K562 (cell line): ENCODE results near the gene TXNDC8. TPM values are rescaled to one million over a fixed set of nuclear protein-coding genes. Genes with fewer than 3 reads are reported as not detected.

Source experiments
- ATAC-seq: fragments of 200-7000 bp; cut with Tn5 transposase; 3 replicates; pipeline ENCODE4 v1.9.1; 2020; ENCODE audit warnings: moderate library complexity
- BruUV-seq: library from RNA; stranded (reverse); fragments of 400-500 nt; replicated peaks from 2 replicates; lab custom pipeline; 2021; lab: Mats Ljungman, UMichigan
- CTCF ChIA-PET: fragments of 300-600 bp; formaldehyde crosslinking; extraction: SDS; loops from one replicate; lab custom pipeline; 2021; ENCODE audit warnings: low intra/inter-chr PET ratio; lab: Yijun Ruan, JAX
- POLR2A ChIA-PET: fragments of 300-600, 350-650 bp; sonication (Branson Sonifier 250); formaldehyde crosslinking; extraction: SDS; loops from one replicate; lab custom pipeline; 2021; ENCODE audit warnings: antibody characterized with exemption, inconsistent platforms; lab: Yijun Ruan, JAX
- DNase-seq, 4 experiments: peaks; one replicate each; pipeline versions ENCODE4 v3.0.0 to v3.0.0-alpha.2; 2011 to 2018; ENCODE audit warnings: low spot score in 3 of 4, mixed read lengths in 3 of 4; ENCODE audit errors: extremely low read depth in 1 of 4
- FAIRE-seq: peaks from 2 replicates; lab custom pipeline; 2011; peaks lifted over from hg19 to GRCh38; lab: Jason Lieb, UNC
- H2AFZ ChIP-seq: 2 replicates; pipeline ENCODE4 v1.6.0; 2011; ENCODE audit warnings: low read depth, low read length, control low read depth, inconsistent platforms
- H3K27ac ChIP-seq: fragments of 200-600 bp; 3 replicates; pipeline ENCODE4 v1.8.0; 2011; ENCODE audit warnings: low read depth, mild to moderate bottlenecking, control low read depth, inconsistent platforms, low read length, moderate library complexity, mixed read lengths; ENCODE audit errors: extremely low read depth
- H3K27me3 ChIP-seq, 2 experiments: fragments of 300-600 bp in 1 of 2; 2 replicates in 1 of 2; 3 replicates in 1 of 2; pipeline versions ENCODE4 v1.6.0 to v1.8.0; 2011; ENCODE audit warnings: inconsistent platforms in 2 of 2, low read length in 2 of 2, mild to moderate bottlenecking in 1 of 2, mixed read lengths in 1 of 2, moderate library complexity in 1 of 2; ENCODE audit not compliant: control insufficient read depth in 2 of 2, insufficient read depth in 2 of 2
- H3K36me3 ChIP-seq: fragments of 300-600 bp; 3 replicates; pipeline ENCODE4 v1.8.0; 2011; ENCODE audit warnings: mild to moderate bottlenecking, low read length, inconsistent platforms; ENCODE audit not compliant: control insufficient read depth, insufficient read depth
- H3K4me1 ChIP-seq, 2 experiments: fragments of 200-600 bp in 1 of 2; replicated peaks in 1 of 2; 2 replicates in 1 of 2; 3 replicates in 1 of 2; pipeline versions ENCODE4 v1.5.1 to v1.8.0; 2011; ENCODE audit warnings: inconsistent platforms in 2 of 2, low read length in 2 of 2, mild to moderate bottlenecking in 1 of 2, mixed read lengths in 1 of 2, moderate library complexity in 1 of 2; ENCODE audit not compliant: control insufficient read depth in 2 of 2, insufficient read depth in 2 of 2
- H3K4me2 ChIP-seq: 2 replicates; pipeline ENCODE4 v1.6.1; 2011; ENCODE audit warnings: low read length, control low read depth, inconsistent platforms, mixed read lengths; ENCODE audit not compliant: insufficient read depth
- H3K4me3 ChIP-seq: fragments of 200-600 bp; sonication (generic), shearing (Covaris generic); 2 replicates; pipeline ENCODE4 v1.5.1; 2016; ENCODE audit warnings: control low read depth, inconsistent platforms
- H3K79me2 ChIP-seq: fragments of 200-600 bp; 3 replicates; pipeline ENCODE4 v1.8.0; 2011; ENCODE audit warnings: low read length, inconsistent platforms; ENCODE audit not compliant: control insufficient read depth, insufficient read depth
- H3K9ac ChIP-seq, 2 experiments: 2 replicates each; pipeline versions ENCODE4 v1.6.0 to v1.6.1; 2011; ENCODE audit warnings: low read depth in 2 of 2, low read length in 2 of 2, control low read depth in 1 of 2, inconsistent platforms in 1 of 2, mild to moderate bottlenecking in 1 of 2, mixed read lengths in 1 of 2; ENCODE audit not compliant: insufficient read depth in 1 of 2
- H3K9me1 ChIP-seq: one replicate; pipeline ENCODE4 v1.6.0; 2011; ENCODE audit warnings: inconsistent platforms, mild to moderate bottlenecking, low read length, moderate library complexity; ENCODE audit not compliant: control insufficient read depth, insufficient read depth
- H3K9me3 ChIP-seq: replicated peaks from 2 replicates; pipeline ENCODE4 v1.5.1; 2011; ENCODE audit warnings: low read depth, low read length, inconsistent platforms; ENCODE audit not compliant: control insufficient read depth, insufficient read depth
- H4K20me1 ChIP-seq: replicated peaks from 2 replicates; pipeline ENCODE4 v1.6.1; 2011; ENCODE audit warnings: low read length, inconsistent platforms, mixed read lengths; ENCODE audit not compliant: control insufficient read depth, insufficient read depth
- BCLAF1 ChIP-seq, 2 experiments: fragments of 450-650 bp in 1 of 2; IDR thresholded peaks; 2 replicates each; pipeline ENCODE4 v1.6.1; 2011 to 2017; ENCODE audit warnings: low read depth in 2 of 2, antibody characterized with exemption in 1 of 2, borderline replicate concordance in 1 of 2, low read length in 1 of 2, mild to moderate bottlenecking in 1 of 2, mixed read lengths in 1 of 2; ENCODE audit not compliant: control insufficient read depth in 1 of 2
- BDP1 ChIP-seq: IDR thresholded peaks from 3 replicates; pipeline ENCODE4 v1.6.1; 2011; ENCODE audit not compliant: insufficient read length, insufficient read depth
- BHLHE40 ChIP-seq: IDR thresholded peaks from 2 replicates; pipeline ENCODE4 v1.6.1; 2011; ENCODE audit warnings: low read length, improper control_type of control experiment
- BRF1 ChIP-seq: IDR thresholded peaks from 3 replicates; pipeline ENCODE4 v1.6.1; 2011; ENCODE audit warnings: borderline replicate concordance, mild to moderate bottlenecking; ENCODE audit not compliant: insufficient read length; ENCODE audit errors: extremely low read depth
- E2F1 ChIP-seq: sonication (generic); formaldehyde crosslinking; IDR thresholded peaks from 2 replicates; pipeline ENCODE4 v1.8.1; 2023; ENCODE audit warnings: mild to moderate bottlenecking, missing genetic modification reagents, moderate library complexity
- KLF16 ChIP-seq: IDR thresholded peaks from 2 replicates; pipeline ENCODE4 v1.6.1; 2016; ENCODE audit warnings: antibody characterized with exemption
- LCOR ChIP-seq: sonication (generic); formaldehyde crosslinking; IDR thresholded peaks from 2 replicates; pipeline ENCODE4 v1.8.0; 2022; ENCODE audit warnings: mild to moderate bottlenecking, missing genetic modification reagents
- MCM2 ChIP-seq: fragments of 450-650 bp; IDR thresholded peaks from 2 replicates; pipeline ENCODE4 v1.6.1; 2017; ENCODE audit warnings: low read depth, mild to moderate bottlenecking
- RBM39 ChIP-seq: fragments of 200-400 bp; formaldehyde crosslinking; optimal IDR thresholded peaks from 2 replicates; pipeline ENCODE3; 2018; ENCODE audit warnings: low read depth, low read length
- SETDB1 ChIP-seq: IDR thresholded peaks from one replicate; pipeline ENCODE4 v1.6.1; 2012; ENCODE audit warnings: low read length, control low read depth, inconsistent platforms
- TAF9B ChIP-seq: fragments of 450-650 bp; IDR thresholded peaks from 2 replicates; pipeline ENCODE4 v1.6.1; 2018; ENCODE audit warnings: mild to moderate bottlenecking; ENCODE audit not compliant: partially characterized antibody
- YBX1 ChIP-seq: fragments of 450-650 bp; IDR thresholded peaks from 2 replicates; pipeline ENCODE4 v1.7.1; 2016; ENCODE audit warnings: mild to moderate bottlenecking
- ZFP36 ChIP-seq: fragments of 150-350 bp; IDR thresholded peaks from 2 replicates; pipeline ENCODE4 v1.6.1; 2018; ENCODE audit warnings: low read length, low read depth; ENCODE audit not compliant: partially characterized antibody
- ZNF12 ChIP-seq: sonication (generic); formaldehyde crosslinking; IDR thresholded peaks from 2 replicates; pipeline ENCODE4 v1.4.0; 2020; ENCODE audit warnings: mild to moderate bottlenecking, missing genetic modification reagents
- ZNF277 ChIP-seq: fragments of 250-450 bp; sonication (Bioruptor Pico); IDR thresholded peaks from 2 replicates; pipeline ENCODE4 v1.8.0; 2022; ENCODE audit warnings: inconsistent platforms, mild to moderate bottlenecking, moderate library complexity, borderline replicate concordance
- WGBS: fragments of 100-300 bp; shearing (Covaris generic); methylation state at CpG from one replicate; pipeline ENCODE4 v1.1.6; 2016; ENCODE audit warnings: low coverage, mixed read lengths; ENCODE audit not compliant: insufficient coverage; ENCODE audit errors: missing lambda C conversion rate; 5-methylcytosine and 5-hydroxymethylcytosine counted together
- in situ Hi-C: fragments of 300-500 bp; cut with MboI; formaldehyde crosslinking; loops from 4 replicates; pipeline ENCODE4 v1.15.0; 2018; ENCODE audit warnings: inconsistent platforms, mixed read lengths
- intact Hi-C: fragments of 100-400 bp; cut with micrococcal nuclease; formaldehyde crosslinking; loops from 2 replicates; pipeline ENCODE4 v1.14.2; 2022
- polyA plus RNA-seq, 8 experiments: library from polyadenylated mRNA; depleted of rRNA in 4 of 8; stranded (reverse) in 5 of 8; unstranded in 3 of 8; fragments of >200 nt; fragmentation: Nextera tagmentation in 2 of 8; fragmentation: Illumina TruSeq in 1 of 8; extraction: Ambion mirVana in 2 of 8; extraction: Trizol in 1 of 8; gene quantifications; 2 replicates each; pipeline versions ENCODE4 v1.2.1 to v1.2.3, GENCODE V29; 2011 to 2014; ENCODE audit warnings: inconsistent platforms in 1 of 8, missing spikeins in 1 of 8
- total RNA-seq, 7 experiments: library from RNA; depleted of rRNA in 6 of 7; stranded (reverse); fragments of >200 nt in 6 of 7; fragmentation: Illumina TruSeq in 2 of 7; extraction: Trizol in 2 of 7; gene quantifications; 2 replicates each; pipeline versions ENCODE4 v1.2.1 to v1.2.3, GENCODE V29; 2011 to 2021; ENCODE audit warnings: low replicate concordance in 1 of 7
- TF ChIP-seq, protein P1 (sequence below): fragments of 450-650 bp; formaldehyde crosslinking; IDR thresholded peaks from 2 replicates; pipeline ENCODE4 v1.4.0; 2022; ENCODE audit warnings: mild to moderate bottlenecking, moderate library complexity

Gene TXNDC8
- total and polyA plus RNA-seq, 9 of the 15 experiments (the other 6 are each of a cell fraction or from before 2014, with no cell fraction given) = not detected

- ChIA-PET CTCF (no interaction called here), POLR2A (interaction anchor here (2.9 kb wide), 1 partner anchor 11 kb away, joined by 11 read pairs; no protein-coding TSS in a partner anchor)
- H3K9ac ChIP-seq = no peak overlapping the region
- H3K4me3 ChIP-seq = no peak overlapping the region
- no peaks in the 10 kb centered on the region for H3K9me3 ChIP-seq
- WGBS = 17% methylated on average over 4 of the region's 4 CpGs
- H3K4me2 ChIP-seq = no peak overlapping the region
- ATAC-seq (no peak), DNase-seq (no peak), FAIRE-seq (no peak)
- H3K79me2 ChIP-seq = no peaks in the 10 kb centered on the region
- no peaks in the 10 kb centered on the region for H3K27me3 ChIP-seq
- no peak overlapping the region for H3K27ac ChIP-seq
- no peak overlapping the region for H2AFZ ChIP-seq
- no peaks in the 10 kb centered on the region for H3K4me1 ChIP-seq
- in situ Hi-C loops (no loop called here), intact Hi-C loops (no loop called here)
- TF ChIP-seq SETDB1 = no peak
- no peak for TF ChIP-seq BCLAF1 (IDR thresholded peaks at IDR 0.05; ENCODE audit: borderline replicate concordance in 1 of 2, control insufficient read depth in 1 of 2, low read depth in 2 of 2, low read length in 1 of 2)
- TF ChIP-seq MCM2 = no peak
- TF ChIP-seq ZFP36 = no peak
- TF ChIP-seq BRF1 = no peak
- no peak for TF ChIP-seq E2F1 (CRISPR knock-in tag)
- no peak for TF ChIP-seq BHLHE40
- no peak for TF ChIP-seq KLF16
- TF ChIP-seq, protein P1, sequence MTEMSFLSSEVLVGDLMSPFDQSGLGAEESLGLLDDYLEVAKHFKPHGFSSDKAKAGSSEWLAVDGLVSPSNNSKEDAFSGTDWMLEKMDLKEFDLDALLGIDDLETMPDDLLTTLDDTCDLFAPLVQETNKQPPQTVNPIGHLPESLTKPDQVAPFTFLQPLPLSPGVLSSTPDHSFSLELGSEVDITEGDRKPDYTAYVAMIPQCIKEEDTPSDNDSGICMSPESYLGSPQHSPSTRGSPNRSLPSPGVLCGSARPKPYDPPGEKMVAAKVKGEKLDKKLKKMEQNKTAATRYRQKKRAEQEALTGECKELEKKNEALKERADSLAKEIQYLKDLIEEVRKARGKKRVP (CRISPR knock-in tag) = no peak
- TF ChIP-seq LCOR (CRISPR knock-in tag) = no peak
- no peak for TF ChIP-seq BDP1
- TF ChIP-seq TAF9B = no peak
- TF ChIP-seq YBX1 = no peak
- no peak for TF ChIP-seq ZNF12 (CRISPR knock-in tag)
- no peak for TF ChIP-seq ZNF277
- no peak for TF ChIP-seq RBM39
- no peaks in the 10 kb centered on the region for H3K9me1 ChIP-seq
- no peaks in the 10 kb centered on the region for H3K36me3 ChIP-seq
- BruUV-seq = no TSS peak
- no peaks in the 10 kb centered on the region for H4K20me1 ChIP-seq
Observed at GRCh38 chr9:110382731-110383130, 45.1 kb upstream of the TXNDC8 start.
